Tibial nerve (tissue), 3 donors: Measurements from ENCODE around the gene COX4I2.

ENCODE experiments used
- CTCF ChIP-seq, 5 experiments: fragments of 200-600 bp in 3 of 5; fragments of 450-650 bp in 2 of 5; sonication (generic) in 3 of 5; IDR thresholded peaks; one replicate each; pipeline ENCODE4 v1.5.1; 2016 to 2019; ENCODE audit warnings: antibody characterized with exemption in 5 of 5, mild to moderate bottlenecking in 3 of 5, moderate library complexity in 2 of 5
- POLR2A ChIP-seq, 2 donors: fragments of 450-650 bp; IDR thresholded peaks; one replicate each; pipeline ENCODE4 v1.6.1; 2017; ENCODE audit warnings: antibody characterized with exemption in 2 of 2, mild to moderate bottlenecking in 2 of 2, moderate library complexity in 2 of 2

GRCh38 chr20:31654534-31654933 lies 16.8 kb downstream of the COX4I2 start:
- TF ChIP-seq CTCF (IDR thresholded peaks at IDR 0.05), result no peak
- no peak for TF ChIP-seq POLR2A (IDR thresholded peaks at IDR 0.05)
